Measurements from ENCODE around the gene EHD1.

GRCh38 chr11:64864473-64865285 lies 13.7 kb downstream of the EHD1 start:
- TF ChIP-seq TARDBP (IDR thresholded peaks at IDR 0.05), result no peak
- no peak for TF ChIP-seq FOXM1 (IDR thresholded peaks at IDR 0.05; ENCODE audit: borderline replicate concordance)
- TF ChIP-seq SP1 (IDR thresholded peaks at IDR 0.05), result no peak
- TF ChIP-seq BHLHE40 (IDR thresholded peaks at IDR 0.05; ENCODE audit: borderline replicate concordance), result no peak
- TF ChIP-seq ELF4 (IDR thresholded peaks at IDR 0.05), result no peak
- TF ChIP-seq SUZ12 (IDR thresholded peaks at IDR 0.05), result no peak
- TF ChIP-seq, protein P1, sequence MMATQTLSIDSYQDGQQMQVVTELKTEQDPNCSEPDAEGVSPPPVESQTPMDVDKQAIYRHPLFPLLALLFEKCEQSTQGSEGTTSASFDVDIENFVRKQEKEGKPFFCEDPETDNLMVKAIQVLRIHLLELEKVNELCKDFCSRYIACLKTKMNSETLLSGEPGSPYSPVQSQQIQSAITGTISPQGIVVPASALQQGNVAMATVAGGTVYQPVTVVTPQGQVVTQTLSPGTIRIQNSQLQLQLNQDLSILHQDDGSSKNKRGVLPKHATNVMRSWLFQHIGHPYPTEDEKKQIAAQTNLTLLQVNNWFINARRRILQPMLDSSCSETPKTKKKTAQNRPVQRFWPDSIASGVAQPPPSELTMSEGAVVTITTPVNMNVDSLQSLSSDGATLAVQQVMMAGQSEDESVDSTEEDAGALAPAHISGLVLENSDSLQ (IDR thresholded peaks at IDR 0.05), result no peak
- TF ChIP-seq ZNF384 (IDR thresholded peaks at IDR 0.05), result no peak

Measured in HEK293T (cell line).